Natural killer cell (primary cell): ENCODE data around the gene C2CD2. TPM values are rescaled to one million over a fixed set of nuclear protein-coding genes. Genes with fewer than 3 reads are reported as not detected.
A peak's percentile ranks its signal among the peaks of the same experiment; 100 is the strongest.

Experiments used
- ATAC-seq, 3 donors: fragments of 150-1000 bp in 2 of 3; fragments of 200-7000 bp in 1 of 3; cut with Tn5 transposase; 1 replicate in 1 of 3; 2 replicates in 2 of 3; pipeline ENCODE4 v1.10.0; 2021; ENCODE audit warnings: mild to moderate bottlenecking in 2 of 3, moderate library complexity in 2 of 3
- DNase-seq, 2 donors: peaks; one replicate each; pipeline versions ENCODE4 v3.0.0 to v3.0.0-alpha.2; 2013 to 2021; ENCODE audit warnings: mixed read lengths in 1 of 2
- H3K27ac ChIP-seq: one replicate; pipeline ENCODE4 v1.5.1; 2013; ENCODE audit warnings: mild to moderate bottlenecking, low read length
- H3K27me3 ChIP-seq: one replicate; pipeline ENCODE4 v1.6.1; 2013; ENCODE audit warnings: low read length; ENCODE audit not compliant: control insufficient read depth, insufficient read depth
- H3K36me3 ChIP-seq: one replicate; pipeline ENCODE4 v1.6.1; 2013; ENCODE audit warnings: low read length; ENCODE audit not compliant: control insufficient read depth, insufficient read depth
- H3K4me1 ChIP-seq: one replicate; pipeline ENCODE4 v1.6.1; 2013; ENCODE audit warnings: low read length; ENCODE audit not compliant: control insufficient read depth, insufficient read depth
- H3K4me3 ChIP-seq: one replicate; pipeline ENCODE4 v1.5.1; 2013; ENCODE audit warnings: low read length
- H3K9me3 ChIP-seq: one replicate; pipeline ENCODE4 v1.6.1; 2013; ENCODE audit warnings: low read length; ENCODE audit not compliant: control insufficient read depth, insufficient read depth
- H3K27ac Mint-ChIP-seq, 2 donors: one replicate each; pipeline ENCODE4 v1.8.0; 2022; ENCODE audit warnings: mild to moderate bottlenecking in 2 of 2, mixed read lengths in 2 of 2, moderate library complexity in 1 of 2
- H3K27me3 Mint-ChIP-seq, 2 donors: one replicate each; pipeline ENCODE4 v1.8.0; 2022; ENCODE audit warnings: low read depth in 2 of 2, mixed read lengths in 2 of 2
- H3K36me3 Mint-ChIP-seq: one replicate; pipeline ENCODE4 v1.8.0; 2022; ENCODE audit warnings: mixed read lengths
- H3K4me1 Mint-ChIP-seq, 2 donors: one replicate each; pipeline ENCODE4 v1.8.0; 2022; ENCODE audit warnings: mixed read lengths in 2 of 2
- H3K4me3 Mint-ChIP-seq: one replicate; pipeline ENCODE4 v1.8.0; 2022; ENCODE audit warnings: mild to moderate bottlenecking, moderate library complexity, mixed read lengths
- H3K9me3 Mint-ChIP-seq, 2 donors: one replicate each; pipeline ENCODE4 v1.8.0; 2022; ENCODE audit warnings: mixed read lengths in 2 of 2
- WGBS: methylation state at CpG from one replicate; pipeline ENCODE4 v1.1.7; 2013; ENCODE audit warnings: missing lambda C conversion rate; ENCODE audit not compliant: insufficient coverage; 5-methylcytosine and 5-hydroxymethylcytosine counted together
- intact Hi-C: fragments of 100-400 bp; cut with micrococcal nuclease; formaldehyde crosslinking; loops from one replicate; pipeline ENCODE4 v1.14.2; 2022
- total RNA-seq, 4 donors: library from RNA; stranded (reverse); fragments of 120-200 nt in 1 of 4; gene quantifications; one replicate each; pipeline versions ENCODE4 v1.2.3 to v1.2.4, GENCODE V29; 2013 to 2022
- TF ChIP-seq, protein P1 (sequence below): fragments of 200-600 bp; IDR thresholded peaks from one replicate; pipeline ENCODE4 v1.8.0; 2022; ENCODE audit warnings: antibody characterized with exemption

The C2CD2 gene
- total RNA-seq, 3 donors from 2014 or later (not counting 1 experiment from before 2014, with no cell fraction given) = 2.1 to 10.1 (median 8.9) TPM

- no peaks in the 10 kb centered on the region for H3K9me3 Mint-ChIP-seq
- H3K27ac Mint-ChIP-seq = peak overlapping the region in 1 of 2 donors; percentile 87
- H3K4me1 ChIP-seq = peaks cover 18% of the 10 kb centered on the region
- H3K27me3 ChIP-seq = no peaks in the 10 kb centered on the region
- no peaks in the 10 kb centered on the region for H3K9me3 ChIP-seq
- no peaks in the 10 kb centered on the region for H3K36me3 ChIP-seq
- ATAC-seq (peak; percentile 80 to 88 (median 84)), DNase-seq (peak; percentile 79 to 88)
- H3K27ac ChIP-seq = no peak overlapping the region
- H3K4me3 Mint-ChIP-seq = peak overlapping the region; percentile 62
- no peaks in the 10 kb centered on the region for H3K36me3 Mint-ChIP-seq
- peaks cover 23 to 33% of the 10 kb centered on the region in 2 donors for H3K4me1 Mint-ChIP-seq
- peak overlapping the region; percentile 83 for H3K4me3 ChIP-seq
- intact Hi-C loops = loop anchor here (5.0 kb wide), 3 partner anchors 48 to 183 kb away; partner anchors contain the start of gene ZBTB21
- H3K27me3 Mint-ChIP-seq = peaks cover 0 to 3% of the 10 kb centered on the region in 2 donors
- TF ChIP-seq, protein P1, sequence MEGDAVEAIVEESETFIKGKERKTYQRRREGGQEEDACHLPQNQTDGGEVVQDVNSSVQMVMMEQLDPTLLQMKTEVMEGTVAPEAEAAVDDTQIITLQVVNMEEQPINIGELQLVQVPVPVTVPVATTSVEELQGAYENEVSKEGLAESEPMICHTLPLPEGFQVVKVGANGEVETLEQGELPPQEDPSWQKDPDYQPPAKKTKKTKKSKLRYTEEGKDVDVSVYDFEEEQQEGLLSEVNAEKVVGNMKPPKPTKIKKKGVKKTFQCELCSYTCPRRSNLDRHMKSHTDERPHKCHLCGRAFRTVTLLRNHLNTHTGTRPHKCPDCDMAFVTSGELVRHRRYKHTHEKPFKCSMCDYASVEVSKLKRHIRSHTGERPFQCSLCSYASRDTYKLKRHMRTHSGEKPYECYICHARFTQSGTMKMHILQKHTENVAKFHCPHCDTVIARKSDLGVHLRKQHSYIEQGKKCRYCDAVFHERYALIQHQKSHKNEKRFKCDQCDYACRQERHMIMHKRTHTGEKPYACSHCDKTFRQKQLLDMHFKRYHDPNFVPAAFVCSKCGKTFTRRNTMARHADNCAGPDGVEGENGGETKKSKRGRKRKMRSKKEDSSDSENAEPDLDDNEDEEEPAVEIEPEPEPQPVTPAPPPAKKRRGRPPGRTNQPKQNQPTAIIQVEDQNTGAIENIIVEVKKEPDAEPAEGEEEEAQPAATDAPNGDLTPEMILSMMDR = no peak
- WGBS = under 1% methylated on average over 65 of the region's 65 CpGs
Observed at GRCh38 chr21:41878831-41879189, 75.0 kb downstream of the C2CD2 start.

- Mint-ChIP-seq H3K36me3 (no peaks in the 10 kb centered on the region), H3K4me1 (peaks cover 23 to 39% of the 10 kb centered on the region in 2 donors), H3K9me3 (no peaks in the 10 kb centered on the region), H3K4me3 (peak overlapping the region; percentile 90), H3K27ac (peak overlapping the region; percentile 65 to 81), H3K27me3 (no peaks in the 10 kb centered on the region)
- TF ChIP-seq, protein P1 = no peak
- peak overlapping the region; percentile 83 for H3K4me3 ChIP-seq
- H3K36me3 ChIP-seq = no peaks in the 10 kb centered on the region
- intact Hi-C loops = loop anchor here (5.0 kb wide), 3 partner anchors 49 to 184 kb away; partner anchors contain the start of gene ZBTB21
- 3% methylated on average over 45 of the region's 48 CpGs for WGBS
- peaks cover 18% of the 10 kb centered on the region for H3K4me1 ChIP-seq
- DNase-seq (peak; percentile 25 to 48), ATAC-seq (peak; percentile 20 to 26 (median 20))
- H3K27ac ChIP-seq = peak overlapping the region; percentile 64
- H3K27me3 ChIP-seq = no peaks in the 10 kb centered on the region
- H3K9me3 ChIP-seq = no peaks in the 10 kb centered on the region
Observed at GRCh38 chr21:41877901-41878830, 75.7 kb downstream of the C2CD2 start.

- Histone ChIP-seq H3K27ac (no peak overlapping the region), H3K4me1 (peaks cover 18% of the 10 kb centered on the region), H3K27me3 (no peaks in the 10 kb centered on the region), H3K36me3 (no peaks in the 10 kb centered on the region), H3K9me3 (no peaks in the 10 kb centered on the region), H3K4me3 (no peak overlapping the region)
- intact Hi-C loops = loop anchor here (5.0 kb wide), 3 partner anchors 50 to 185 kb away; partner anchors contain the start of gene ZBTB21
- H3K27me3 Mint-ChIP-seq = no peaks in the 10 kb centered on the region
- no peak for DNase-seq
- 95% methylated on average over 11 of the region's 11 CpGs for WGBS
- no peak for ATAC-seq
- peaks cover 23 to 40% of the 10 kb centered on the region in 2 donors for H3K4me1 Mint-ChIP-seq
- H3K4me3 Mint-ChIP-seq = peak overlapping the region; percentile 90
- TF ChIP-seq, protein P1 = no peak
- H3K36me3 Mint-ChIP-seq = no peaks in the 10 kb centered on the region
- peak overlapping the region in 1 of 2 donors; percentile 65 for H3K27ac Mint-ChIP-seq
- H3K9me3 Mint-ChIP-seq = no peaks in the 10 kb centered on the region
Observed at GRCh38 chr21:41876928-41877652, 76.7 kb downstream of the C2CD2 start.
